Upper lobe of left lung (tissue), 6 donors: Measurements from ENCODE around the gene CTNNBL1. TPM values are rescaled to one million over a fixed set of nuclear protein-coding genes. Genes with fewer than 3 reads are reported as not detected.
A peak's percentile ranks its signal among the peaks of the same experiment; 100 is the strongest.

Source experiments
- ATAC-seq, 2 donors: fragments of 200-7000 bp; cut with Tn5 transposase; one replicate each; pipeline ENCODE4 v1.9.1; 2022; ENCODE audit warnings: mild to moderate bottlenecking in 2 of 2, moderate library complexity in 2 of 2; ENCODE audit not compliant: low FRiP score in 2 of 2
- DNase-seq, 2 donors: peaks; one replicate each; pipeline ENCODE4 v3.0.0-alpha.2; 2019 to 2020
- H3K27ac ChIP-seq, 4 donors: fragments of 200-600 bp; sonication (generic); one replicate each; pipeline ENCODE4 v1.5.1; 2016 to 2019
- H3K27me3 ChIP-seq, 4 donors: fragments of 200-600 bp; sonication (generic); one replicate each; pipeline ENCODE4 v1.5.1; 2017 to 2019
- H3K36me3 ChIP-seq, 4 donors: fragments of 200-600 bp; sonication (generic); one replicate each; pipeline ENCODE4 v1.5.1; 2016 to 2019
- H3K4me1 ChIP-seq, 4 donors: fragments of 200-600 bp; sonication (generic); one replicate each; pipeline ENCODE4 v1.5.1; 2018 to 2019
- H3K4me3 ChIP-seq, 4 donors: fragments of 200-600 bp; sonication (generic); one replicate each; pipeline ENCODE4 v1.5.1; 2017 to 2019; ENCODE audit warnings: mild to moderate bottlenecking in 2 of 4, moderate library complexity in 1 of 4
- H3K9me3 ChIP-seq, 4 donors: fragments of 200-600 bp; sonication (generic); one replicate each; pipeline ENCODE4 v1.5.1; 2018 to 2019
- CTCF ChIP-seq, 6 experiments: fragments of 450-650 bp in 4 of 6; fragments of 200-600 bp in 2 of 6; sonication (generic) in 2 of 6; IDR thresholded peaks; one replicate each; pipeline ENCODE4 v1.5.1; 2016 to 2019; ENCODE audit warnings: antibody characterized with exemption in 6 of 6
- EP300 ChIP-seq, 4 donors: sonication (generic); formaldehyde crosslinking; IDR thresholded peaks; one replicate each; pipeline ENCODE4 v1.5.1; 2017; ENCODE audit warnings: antibody characterized with exemption in 4 of 4, control low read depth in 2 of 4
- POLR2A ChIP-seq, 4 donors: fragments of 450-650 bp; IDR thresholded peaks; one replicate each; pipeline ENCODE4 v1.5.1; 2016 to 2017; ENCODE audit warnings: antibody characterized with exemption in 4 of 4, mild to moderate bottlenecking in 2 of 4
- POLR2AphosphoS5 ChIP-seq, 2 donors: sonication (generic); formaldehyde crosslinking; IDR thresholded peaks; one replicate each; pipeline ENCODE4 v1.5.1; 2017; ENCODE audit warnings: antibody characterized with exemption in 2 of 2
- WGBS, 2 donors: methylation state at CpG; one replicate each; pipeline ENCODE4 v1.1.5; 2017 to 2018; 5-methylcytosine and 5-hydroxymethylcytosine counted together
- total RNA-seq, 6 donors: library from RNA; depleted of rRNA in 4 of 6; stranded (reverse); fragments of >200 nt in 4 of 6; gene quantifications; one replicate each; pipeline versions ENCODE4 v1.1.0 to v1.2.1, GENCODE V29; 2016 to 2021
- donor health status: DM: no; HTN: no; CAD: no; lungs with moderate emphysema.
- donor health status: DM: no; HTN: yes; CAD: no; lungs with severe emphysema.

The CTNNBL1 gene
- total RNA-seq, 6 donors from 2014 or later, result 25.1 to 61.0 (median 29.1) TPM

- peaks cover 2 to 34% (median 19%) of the 10 kb centered on the region in 4 donors for H3K36me3 ChIP-seq
- ATAC-seq (no peak), DNase-seq (no peak)
- WGBS, 2 donors, result 85 to 88% methylated on average over 1 of the region's 1 CpG
- H3K4me3 ChIP-seq, result no peak overlapping the region
- TF ChIP-seq POLR2AphosphoS5 (IDR thresholded peaks at IDR 0.05), result no peak
- no peak for TF ChIP-seq POLR2A (IDR thresholded peaks at IDR 0.05)
- TF ChIP-seq EP300 (IDR thresholded peaks at IDR 0.05), result no peak
- TF ChIP-seq CTCF (IDR thresholded peaks at IDR 0.05), result no peak
- H3K4me1 ChIP-seq, result no peaks in the 10 kb centered on the region
- no peaks in the 10 kb centered on the region for H3K9me3 ChIP-seq
- no peak overlapping the region for H3K27ac ChIP-seq
- no peaks in the 10 kb centered on the region for H3K27me3 ChIP-seq
Measured at GRCh38 chr20:37741570-37741969, 47.7 kb downstream of the CTNNBL1 start.

GRCh38 chr20:37742131-37742530 lies 48.3 kb downstream of the CTNNBL1 start:
- H3K9me3 ChIP-seq, result no peaks in the 10 kb centered on the region
- DNase-seq (no peak), ATAC-seq (no peak)
- H3K27ac ChIP-seq, result no peak overlapping the region
- H3K27me3 ChIP-seq, result no peaks in the 10 kb centered on the region
- 95 to 96% methylated on average over 2 of the region's 2 CpGs for WGBS, 2 donors
- no peaks in the 10 kb centered on the region for H3K4me1 ChIP-seq
- TF ChIP-seq EP300 (IDR thresholded peaks at IDR 0.05) (no peak), POLR2A (IDR thresholded peaks at IDR 0.05) (no peak), CTCF (IDR thresholded peaks at IDR 0.05) (no peak), POLR2AphosphoS5 (IDR thresholded peaks at IDR 0.05) (no peak)
- no peak overlapping the region for H3K4me3 ChIP-seq
- H3K36me3 ChIP-seq, result peaks cover 4 to 34% (median 19%) of the 10 kb centered on the region in 4 donors

GRCh38 chr20:37744347-37744746 lies 50.5 kb downstream of the CTNNBL1 start:
- no peak for ATAC-seq
- TF ChIP-seq POLR2A (IDR thresholded peaks at IDR 0.05) (no peak), CTCF (IDR thresholded peaks at IDR 0.05) (no peak), POLR2AphosphoS5 (IDR thresholded peaks at IDR 0.05) (no peak), EP300 (IDR thresholded peaks at IDR 0.05) (no peak)
- WGBS, 2 donors, result 81 to 90% methylated on average over 2 of the region's 2 CpGs

DNA sequence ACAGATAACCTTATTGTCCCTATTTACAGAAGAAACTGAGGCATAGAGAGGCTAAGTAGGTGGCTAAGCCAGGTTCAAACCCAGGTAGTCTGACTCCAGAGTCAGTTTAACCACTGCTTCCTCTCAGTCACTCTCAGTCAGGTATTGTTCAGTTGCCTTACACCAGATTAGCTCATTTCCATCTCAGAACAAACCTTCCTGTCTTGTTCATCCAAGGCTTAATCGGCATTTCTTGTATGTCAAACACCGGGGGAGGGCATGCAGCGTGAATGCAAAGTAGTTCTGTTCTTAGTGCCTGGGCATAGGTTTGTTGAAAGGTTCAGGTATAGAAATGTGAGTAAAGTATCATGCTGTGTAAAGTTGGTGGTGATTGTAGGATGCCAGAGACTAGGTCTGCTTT lies 51.7 kb downstream of the CTNNBL1 start:
- H3K36me3 ChIP-seq, result peaks cover 11 to 24% (median 15%) of the 10 kb centered on the region in 4 donors
- H3K27me3 ChIP-seq, result no peaks in the 10 kb centered on the region
- no peak for ATAC-seq
- peaks cover 0 to 3% (median 0%) of the 10 kb centered on the region in 4 donors for H3K4me1 ChIP-seq
- no peaks in the 10 kb centered on the region for H3K9me3 ChIP-seq
- WGBS, 2 donors, result 73 to 81% methylated on average over 3 of the region's 3 CpGs
- peak overlapping the region in 1 of 4 donors; percentile 39 for H3K27ac ChIP-seq
- no peak for DNase-seq
- TF ChIP-seq EP300 (IDR thresholded peaks at IDR 0.05), result no peak
- no peak for TF ChIP-seq POLR2A (IDR thresholded peaks at IDR 0.05)
- no peak for TF ChIP-seq POLR2AphosphoS5 (IDR thresholded peaks at IDR 0.05)
- TF ChIP-seq CTCF (IDR thresholded peaks at IDR 0.05), result no peak
- no peak overlapping the region for H3K4me3 ChIP-seq

More at GRCh38 chr20:37744347-37744746, 50.5 kb downstream of the CTNNBL1 start:
- no peaks in the 10 kb centered on the region for H3K4me1 ChIP-seq
- no peaks in the 10 kb centered on the region for H3K9me3 ChIP-seq
- H3K4me3 ChIP-seq, result no peak overlapping the region
- DNase-seq, result no peak
- H3K36me3 ChIP-seq, result peaks cover 11 to 30% (median 15%) of the 10 kb centered on the region in 4 donors
- H3K27ac ChIP-seq, result no peak overlapping the region
- no peaks in the 10 kb centered on the region for H3K27me3 ChIP-seq

DNA sequence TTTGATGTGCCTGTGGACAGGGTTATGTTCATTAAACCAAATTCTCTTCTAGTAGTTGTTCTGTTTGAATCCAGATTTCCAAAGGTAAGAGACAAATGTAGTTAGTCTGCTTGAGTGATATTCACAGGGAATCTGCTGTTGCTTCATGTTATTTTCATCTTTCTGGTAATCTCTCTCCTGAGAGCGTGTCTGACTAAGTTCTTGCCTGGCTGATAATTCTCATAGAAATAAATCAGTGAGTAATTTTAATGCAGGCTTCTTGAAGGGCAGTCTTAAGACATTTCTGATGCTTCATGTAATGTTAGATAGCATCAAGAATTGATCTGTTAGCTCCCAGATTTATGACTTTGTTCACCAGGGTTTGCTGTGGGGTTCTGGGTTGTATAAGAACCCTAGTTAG lies 54.2 kb downstream of the CTNNBL1 start:
- H3K27ac ChIP-seq, result no peak overlapping the region
- 100% methylated on average over 1 of the region's 1 CpG for WGBS, 2 donors
- H3K4me1 ChIP-seq, result peaks cover 0 to 3% (median 0%) of the 10 kb centered on the region in 4 donors
- H3K36me3 ChIP-seq, result peaks cover 12 to 24% (median 16%) of the 10 kb centered on the region in 4 donors
- H3K9me3 ChIP-seq, result no peaks in the 10 kb centered on the region
- ATAC-seq (no peak), DNase-seq (no peak)
- H3K27me3 ChIP-seq, result no peaks in the 10 kb centered on the region
- TF ChIP-seq POLR2A (IDR thresholded peaks at IDR 0.05), result no peak
- no peak for TF ChIP-seq CTCF (IDR thresholded peaks at IDR 0.05)
- TF ChIP-seq EP300 (IDR thresholded peaks at IDR 0.05), result no peak
- no peak for TF ChIP-seq POLR2AphosphoS5 (IDR thresholded peaks at IDR 0.05)
- no peak overlapping the region for H3K4me3 ChIP-seq
